Measurements from ENCODE around the gene DGLUCY.
"Not testable (repeated sequence)": the region's sequence is repeated elsewhere in the genome, so short reads cannot be mapped to it uniquely, and the experiment has no call there.

The DGLUCY gene

DNA sequence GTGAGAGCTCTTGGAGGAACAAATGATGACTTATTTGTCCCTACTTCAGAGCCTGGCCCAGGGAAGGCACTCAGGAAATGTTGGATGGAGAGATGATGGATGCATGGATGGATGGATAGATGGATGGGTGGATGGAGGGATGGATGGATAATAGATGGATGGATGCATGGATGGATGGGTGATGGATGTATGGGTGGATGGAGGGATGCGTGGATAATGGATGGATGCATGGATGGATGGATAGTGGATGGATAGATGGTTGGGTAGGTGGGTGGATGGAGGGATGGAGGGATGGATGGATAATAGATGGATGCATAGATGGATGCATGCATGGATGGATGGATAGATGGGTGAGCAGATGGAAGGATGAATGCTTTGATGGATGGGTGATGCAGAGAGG, 107.4 kb downstream of the DGLUCY start:
- Histone ChIP-seq H3K27me3 (ENCODE audit: control insufficient read depth in 1 of 2, insufficient read depth in 1 of 2, low read length in 2 of 2) (no peaks in the 10 kb centered on the region), H3K4me1 (ENCODE audit: control insufficient read depth, insufficient read depth, low read depth, low read length) (peaks cover 10% of the 10 kb centered on the region), H2BK15ac (ENCODE audit: low read depth, poor library complexity, severe bottlenecking) (no peak overlapping the region), H2AFZ (ENCODE audit: low read depth, low read length) (no peak overlapping the region), H3K4me2 (ENCODE audit: low read length, poor library complexity, severe bottlenecking) (no peak overlapping the region), H2AK5ac (ENCODE audit: low read length, severe bottlenecking) (no peak overlapping the region), H4K91ac (ENCODE audit: low read length) (peak overlapping the region; percentile 10), H2BK5ac (ENCODE audit: low read depth, low read length, poor library complexity, severe bottlenecking) (no peak overlapping the region), H3K4me3 (ENCODE audit: insufficient read depth in 1 of 2, low read depth in 1 of 2, low read length in 2 of 2) (no peak overlapping the region), H3K27ac (ENCODE audit: low read length, poor library complexity, severe bottlenecking) (no peak overlapping the region), H3K23ac (ENCODE audit: low read length in 2 of 2) (no peak overlapping the region), H3K79me1 (replicated peaks; ENCODE audit: low read length, poor library complexity, severe bottlenecking) (no peaks in the 10 kb centered on the region), H3K4ac (ENCODE audit: low read depth in 1 of 2, low read length in 2 of 2) (no peak overlapping the region), H3K9me3 (ENCODE audit: control insufficient read depth, low read length) (no peaks in the 10 kb centered on the region), H3K14ac (ENCODE audit: low read length in 2 of 2) (peak overlapping the region in 1 of 2 experiments; percentile 20), H3K9ac (ENCODE audit: low read length) (no peak overlapping the region), H2BK12ac (ENCODE audit: low read length in 2 of 2) (no peak overlapping the region), H2BK120ac (ENCODE audit: low read depth, low read length) (no peak overlapping the region), H3K18ac (ENCODE audit: low read depth in 1 of 2, low read length in 2 of 2) (no peak overlapping the region), H4K8ac (ENCODE audit: low read length) (no peak overlapping the region), H3K36me3 (ENCODE audit: control insufficient read depth in 1 of 2, insufficient read depth in 2 of 2, low read depth in 1 of 2, low read length in 2 of 2) (peaks cover 23 to 71% of the 10 kb centered on the region in 2 experiments)
- 100% methylated on average over 1 of the region's 1 CpG for WGBS
- DNase-seq, result no peak

DNA sequence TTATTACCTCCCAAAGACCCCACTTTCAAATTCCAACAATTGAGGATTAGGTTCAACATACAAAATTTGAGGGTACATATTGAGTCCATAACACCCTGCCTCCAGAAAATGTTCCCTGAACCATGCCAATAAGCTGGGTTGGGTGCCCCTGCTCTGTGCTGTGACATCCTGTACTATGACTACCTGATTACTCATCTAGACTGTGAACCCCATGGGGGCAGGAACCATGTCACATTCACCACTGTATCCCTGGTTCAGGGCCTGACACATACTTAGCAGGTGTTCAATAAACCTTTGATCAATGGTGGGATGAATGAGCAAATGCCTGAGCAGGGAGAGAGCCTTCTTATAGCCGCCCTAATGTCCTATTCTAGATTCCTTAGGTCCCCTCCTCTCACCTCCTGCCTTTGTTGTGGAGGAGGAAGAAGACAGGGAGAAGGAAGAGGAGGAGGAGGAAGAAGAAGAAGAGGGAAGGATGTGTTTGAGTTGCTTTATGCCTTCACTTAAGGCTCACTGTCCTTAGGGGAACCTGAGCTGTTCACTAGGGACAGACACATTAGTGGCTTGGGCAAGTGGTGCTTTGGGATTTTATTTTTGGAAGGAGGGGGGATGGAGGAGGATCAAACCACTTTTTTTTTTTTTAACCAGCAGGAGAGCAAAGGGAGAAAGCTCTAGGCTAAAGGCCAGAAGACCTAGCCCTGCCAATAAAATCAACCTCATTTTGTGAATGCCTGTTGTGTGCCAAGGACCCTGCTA, 109.3 kb downstream of the DGLUCY start:
- Histone ChIP-seq H3K4me2 (ENCODE audit: low read length, poor library complexity, severe bottlenecking) (no peak overlapping the region), H2BK5ac (ENCODE audit: low read depth, low read length, poor library complexity, severe bottlenecking) (no peak overlapping the region), H3K9me3 (ENCODE audit: control insufficient read depth, low read length) (no peaks in the 10 kb centered on the region), H2AK5ac (ENCODE audit: low read length, severe bottlenecking) (no peak overlapping the region), H3K14ac (ENCODE audit: low read length in 2 of 2) (no peak overlapping the region), H2BK120ac (ENCODE audit: low read depth, low read length) (no peak overlapping the region), H3K27me3 (ENCODE audit: control insufficient read depth in 1 of 2, insufficient read depth in 1 of 2, low read length in 2 of 2) (no peaks in the 10 kb centered on the region), H3K9ac (ENCODE audit: low read length) (no peak overlapping the region), H3K23ac (ENCODE audit: low read length in 2 of 2) (no peak overlapping the region), H3K18ac (ENCODE audit: low read depth in 1 of 2, low read length in 2 of 2) (no peak overlapping the region), H3K4ac (ENCODE audit: low read depth in 1 of 2, low read length in 2 of 2) (no peak overlapping the region), H4K8ac (ENCODE audit: low read length) (no peak overlapping the region), H3K36me3 (ENCODE audit: control insufficient read depth in 1 of 2, insufficient read depth in 2 of 2, low read depth in 1 of 2, low read length in 2 of 2) (peaks cover 14 to 59% of the 10 kb centered on the region in 2 experiments), H2BK15ac (ENCODE audit: low read depth, poor library complexity, severe bottlenecking) (no peak overlapping the region), H2BK12ac (ENCODE audit: low read length in 2 of 2) (no peak overlapping the region), H3K4me3 (ENCODE audit: insufficient read depth in 1 of 2, low read depth in 1 of 2, low read length in 2 of 2) (no peak overlapping the region), H3K79me1 (replicated peaks; ENCODE audit: low read length, poor library complexity, severe bottlenecking) (no peaks in the 10 kb centered on the region), H4K91ac (ENCODE audit: low read length) (no peak overlapping the region), H3K4me1 (ENCODE audit: control insufficient read depth, insufficient read depth, low read depth, low read length) (peaks cover 14% of the 10 kb centered on the region), H2AFZ (ENCODE audit: low read depth, low read length) (no peak overlapping the region), H3K27ac (ENCODE audit: low read length, poor library complexity, severe bottlenecking) (no peak overlapping the region)
- DNase-seq, result no peak
- no CpG with 5 or more reads among the region's 1 CpG for WGBS

DNA sequence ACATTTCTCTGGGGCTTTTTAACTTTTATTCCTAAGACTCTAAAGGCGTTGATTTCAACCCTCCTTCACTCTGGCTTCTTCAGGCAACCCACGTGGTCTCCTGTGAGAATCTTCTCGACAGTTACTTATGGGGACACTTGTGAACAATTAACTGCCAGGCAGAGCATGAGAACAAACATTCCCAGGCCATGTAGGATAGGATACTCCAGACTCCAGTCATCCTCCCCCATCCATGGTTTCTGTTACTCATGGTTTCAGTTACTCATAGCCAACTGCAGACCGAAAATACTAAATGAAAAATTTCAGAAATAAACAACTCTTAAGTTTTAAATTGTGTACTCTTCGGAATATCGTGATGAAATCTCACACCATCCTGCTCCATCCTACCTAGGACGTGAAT, 111.2 kb downstream of the DGLUCY start:
- no peak overlapping the region for H3K4me2 ChIP-seq (ENCODE audit: low read length, poor library complexity, severe bottlenecking)
- H3K27ac ChIP-seq (ENCODE audit: low read length, poor library complexity, severe bottlenecking), result no peak overlapping the region
- no peaks in the 10 kb centered on the region for H3K27me3 ChIP-seq (ENCODE audit: control insufficient read depth in 1 of 2, insufficient read depth in 1 of 2, low read length in 2 of 2)
- H2AK5ac ChIP-seq (ENCODE audit: low read length, severe bottlenecking), result no peak overlapping the region
- peaks cover 20% of the 10 kb centered on the region for H3K4me1 ChIP-seq (ENCODE audit: control insufficient read depth, insufficient read depth, low read depth, low read length)
- H4K91ac ChIP-seq (ENCODE audit: low read length), result no peak overlapping the region
- H2BK120ac ChIP-seq (ENCODE audit: low read depth, low read length), result no peak overlapping the region
- no peak overlapping the region for H3K4ac ChIP-seq (ENCODE audit: low read depth in 1 of 2, low read length in 2 of 2)
- H2BK5ac ChIP-seq (ENCODE audit: low read depth, low read length, poor library complexity, severe bottlenecking), result no peak overlapping the region
- H3K4me3 ChIP-seq (ENCODE audit: insufficient read depth in 1 of 2, low read depth in 1 of 2, low read length in 2 of 2), result no peak overlapping the region
- no peak overlapping the region for H2BK12ac ChIP-seq (ENCODE audit: low read length in 2 of 2)
- no peak overlapping the region for H2AFZ ChIP-seq (ENCODE audit: low read depth, low read length)
- H3K18ac ChIP-seq (ENCODE audit: low read depth in 1 of 2, low read length in 2 of 2), result no peak overlapping the region
- H3K9me3 ChIP-seq (ENCODE audit: control insufficient read depth, low read length), result no peaks in the 10 kb centered on the region
- peak; percentile 34 for DNase-seq
- H4K8ac ChIP-seq (ENCODE audit: low read length), result no peak overlapping the region
- no peak overlapping the region for H3K9ac ChIP-seq (ENCODE audit: low read length)
- H3K36me3 ChIP-seq (ENCODE audit: control insufficient read depth in 1 of 2, insufficient read depth in 2 of 2, low read depth in 1 of 2, low read length in 2 of 2), result peaks cover 14 to 54% of the 10 kb centered on the region in 2 experiments
- 83% methylated on average over 7 of the region's 7 CpGs for WGBS
- no peak overlapping the region for H2BK15ac ChIP-seq (ENCODE audit: low read depth, poor library complexity, severe bottlenecking)
- H3K23ac ChIP-seq (ENCODE audit: low read length in 2 of 2), result no peak overlapping the region
- no peak overlapping the region for H3K14ac ChIP-seq (ENCODE audit: low read length in 2 of 2)
- H3K79me1 ChIP-seq (replicated peaks; ENCODE audit: low read length, poor library complexity, severe bottlenecking), result no peaks in the 10 kb centered on the region

- H4K91ac ChIP-seq (ENCODE audit: low read length); H2AFZ ChIP-seq (ENCODE audit: low read depth, low read length); H2AK5ac ChIP-seq (ENCODE audit: low read length, severe bottlenecking); H3K27ac ChIP-seq (ENCODE audit: low read length, poor library complexity, severe bottlenecking); H4K8ac ChIP-seq (ENCODE audit: low read length); H3K4me2 ChIP-seq (ENCODE audit: low read length, poor library complexity, severe bottlenecking); H3K9me3 ChIP-seq (ENCODE audit: control insufficient read depth, low read length); H3K18ac ChIP-seq (ENCODE audit: low read depth in 1 of 2, low read length in 2 of 2); DNase-seq; H3K4ac ChIP-seq (ENCODE audit: low read depth in 1 of 2, low read length in 2 of 2); H2BK15ac ChIP-seq (ENCODE audit: low read depth, poor library complexity, severe bottlenecking); H3K14ac ChIP-seq (ENCODE audit: low read length in 2 of 2); H2BK120ac ChIP-seq (ENCODE audit: low read depth, low read length); H3K23ac ChIP-seq (ENCODE audit: low read length in 2 of 2); H3K27me3 ChIP-seq (ENCODE audit: control insufficient read depth in 1 of 2, insufficient read depth in 1 of 2, low read length in 2 of 2); H3K4me3 ChIP-seq (ENCODE audit: insufficient read depth in 1 of 2, low read depth in 1 of 2, low read length in 2 of 2); H3K79me1 ChIP-seq (replicated peaks; ENCODE audit: low read length, poor library complexity, severe bottlenecking); H3K9ac ChIP-seq (ENCODE audit: low read length); H2BK12ac ChIP-seq (ENCODE audit: low read length in 2 of 2); H2BK5ac ChIP-seq (ENCODE audit: low read depth, low read length, poor library complexity, severe bottlenecking): not testable (repeated sequence)
- WGBS, result 92% methylated on average over 2 of the region's 4 CpGs
- Histone ChIP-seq H3K4me1 (ENCODE audit: control insufficient read depth, insufficient read depth, low read depth, low read length) (peaks cover 22% of the 10 kb centered on the region), H3K36me3 (ENCODE audit: control insufficient read depth in 1 of 2, insufficient read depth in 2 of 2, low read depth in 1 of 2, low read length in 2 of 2) (peaks cover 9 to 46% of the 10 kb centered on the region in 2 experiments)
Measured at GRCh38 chr14:91226360-91226759, 112.5 kb downstream of the DGLUCY start.

Measured in mesenchymal stem cell (in vitro differentiated cells and primary cell).